ENCODE measurements around the gene C20orf144.

- no peak for TF ChIP-seq CTCF (IDR thresholded peaks at IDR 0.05)
- no peak for TF ChIP-seq EP300 (IDR thresholded peaks at IDR 0.05)
- TF ChIP-seq POLR2A (IDR thresholded peaks at IDR 0.05): no peak
Observed at GRCh38 chr20:33629533-33629932, 32.6 kb upstream of the C20orf144 start.
